HepG2 (cell line): ENCODE measurements around the gene PPP1R27. TPM values are rescaled to one million over a fixed set of nuclear protein-coding genes. Genes with fewer than 3 reads are reported as not detected.

Experiments
- ATF7-NPFF ChIP-seq: sonication (generic); formaldehyde crosslinking; IDR thresholded peaks from 2 replicates; pipeline ENCODE4 v1.8.1; 2023; ENCODE audit warnings: mild to moderate bottlenecking, low read depth, missing genetic modification reagents, moderate library complexity
- ELK4 ChIP-seq: sonication (generic); formaldehyde crosslinking; IDR thresholded peaks from 2 replicates; pipeline ENCODE4 v1.9.0; 2021; ENCODE audit warnings: missing genetic modification reagents, borderline replicate concordance
- HOXA3 ChIP-seq: sonication (generic); formaldehyde crosslinking; IDR thresholded peaks from 2 replicates; pipeline ENCODE4 v1.5.0; 2020; ENCODE audit warnings: missing genetic modification reagents
- KDM2A ChIP-seq: sonication (generic); formaldehyde crosslinking; IDR thresholded peaks from 2 replicates; pipeline ENCODE4 v1.4.0; 2020; ENCODE audit warnings: low read depth, missing genetic modification reagents, borderline replicate concordance
- MAX ChIP-seq: IDR thresholded peaks from 2 replicates; pipeline ENCODE4 v1.6.1; 2012; ENCODE audit warnings: inconsistent platforms
- NFE2L2 ChIP-seq: fragments of 150-350 bp; IDR thresholded peaks from 2 replicates; pipeline ENCODE4 v1.6.1; 2014; ENCODE audit warnings: low read length
- NR2F1 ChIP-seq, 2 experiments: fragments of 450-650 bp in 1 of 2; formaldehyde crosslinking in 1 of 2; IDR thresholded peaks; 2 replicates each; pipeline versions ENCODE4 v1.5.0 to v1.6.1; 2016 to 2020; ENCODE audit warnings: mild to moderate bottlenecking in 1 of 2, missing compliant biosample characterization in 1 of 2, missing genetic modification reagents in 1 of 2, moderate library complexity in 1 of 2
- SOX6 ChIP-seq, 2 experiments: fragments of 450-650 bp in 1 of 2; sonication (generic) in 1 of 2; formaldehyde crosslinking in 1 of 2; IDR thresholded peaks; 2 replicates each; pipeline versions ENCODE4 v1.4.0 to v1.6.1; 2017 to 2020; ENCODE audit warnings: antibody characterized with exemption in 1 of 2, mild to moderate bottlenecking in 1 of 2, missing genetic modification reagents in 1 of 2
- SPEN ChIP-seq: sonication (generic); formaldehyde crosslinking; IDR thresholded peaks from 2 replicates; pipeline ENCODE4 v1.5.1; 2020; ENCODE audit warnings: low read depth, mild to moderate bottlenecking, missing genetic modification reagents
- UBTF ChIP-seq: sonication (generic); formaldehyde crosslinking; IDR thresholded peaks from 2 replicates; pipeline ENCODE4 v1.4.0; 2020; ENCODE audit warnings: mild to moderate bottlenecking, missing genetic modification reagents
- ZBTB20 ChIP-seq: sonication (generic); formaldehyde crosslinking; IDR thresholded peaks from 2 replicates; pipeline ENCODE4 v1.8.1; 2023; ENCODE audit warnings: missing genetic modification reagents, low read depth, mild to moderate bottlenecking, borderline replicate concordance
- ZBTB43 ChIP-seq: sonication (generic); formaldehyde crosslinking; conservative IDR thresholded peaks from 2 replicates; pipeline ENCODE4 v1.4.0; 2020; ENCODE audit warnings: missing genetic modification reagents
- ZBTB44 ChIP-seq: sonication (generic); formaldehyde crosslinking; IDR thresholded peaks from 2 replicates; pipeline ENCODE4 v1.4.0; 2020; ENCODE audit warnings: missing genetic modification reagents
- ZIK1 ChIP-seq: sonication (generic); formaldehyde crosslinking; IDR thresholded peaks from 2 replicates; pipeline ENCODE4 v1.5.0; 2020; ENCODE audit warnings: mild to moderate bottlenecking, low read depth, missing genetic modification reagents, borderline replicate concordance
- ZNF263 ChIP-seq: sonication (generic); formaldehyde crosslinking; IDR thresholded peaks from 2 replicates; pipeline ENCODE4 v1.4.0; 2020; ENCODE audit warnings: missing genetic modification reagents
- ZNF335 ChIP-seq: sonication (generic); formaldehyde crosslinking; IDR thresholded peaks from 2 replicates; pipeline ENCODE4 v1.4.0; 2020; ENCODE audit warnings: missing genetic modification reagents
- ZNF709 ChIP-seq: sonication (generic); formaldehyde crosslinking; IDR thresholded peaks from 2 replicates; pipeline ENCODE4 v1.5.0; 2020; ENCODE audit warnings: mild to moderate bottlenecking, missing genetic modification reagents
- ZNF766 ChIP-seq: sonication (generic); formaldehyde crosslinking; IDR thresholded peaks from 2 replicates; pipeline ENCODE4 v1.5.0; 2020; ENCODE audit warnings: missing genetic modification reagents, borderline replicate concordance
- polyA plus RNA-seq, 8 experiments: library from polyadenylated mRNA; depleted of rRNA in 3 of 8; stranded (reverse) in 7 of 8; unstranded in 1 of 8; fragments of >200 nt; fragmentation: Illumina TruSeq in 4 of 8; extraction: Trizol in 4 of 8; gene quantifications; 2 replicates each; pipeline versions ENCODE4 v1.2.1 to v1.2.3, GENCODE V29; 2011 to 2016; ENCODE audit warnings: low read depth in 4 of 8, missing spikeins in 1 of 8, mixed read lengths in 1 of 8; ENCODE audit not compliant: insufficient read depth in 1 of 8
- total RNA-seq, 5 experiments: library from RNA; depleted of rRNA; stranded (reverse); fragments of >200 nt; fragmentation: Illumina TruSeq; extraction: Trizol; gene quantifications; 2 replicates each; pipeline ENCODE4 v1.2.3, GENCODE V29; 2016; ENCODE audit warnings: low read depth in 1 of 5

Gene PPP1R27
- total and polyA plus RNA-seq, 2 of the 13 experiments (the other 11 are each of a cell fraction or from before 2014, with no cell fraction given): 0.17 to 1.00 TPM

- TF ChIP-seq ZBTB43 (peak; percentile 45; the same call in 1 of the 2 replicates), SOX6 (IDR thresholded peaks at IDR 0.05) (no peak), SOX6 (CRISPR knock-in tag; IDR thresholded peaks at IDR 0.05) (no peak; the same call in 1 of the 2 replicates), NR2F1 (CRISPR knock-in tag; IDR thresholded peaks at IDR 0.05) (0 out of 4 replicates have a peak, but pooled peaks of 1 of the 2 experiments have one; percentile 14), NFE2L2 (no peak), ZIK1 (CRISPR knock-in tag) (0 out of 2 replicates have a peak, but pooled peaks have one; percentile 32), UBTF (CRISPR knock-in tag) (peak; percentile 11), ZNF263 (CRISPR knock-in tag) (0 out of 2 replicates have a peak, but pooled peaks have one; percentile 15), MAX (peak; percentile 38), ATF7-NPFF (CRISPR knock-in tag) (peak; percentile 74; the same call in 1 of the 2 replicates), ZNF709 (CRISPR knock-in tag) (peak; percentile 22; the same call in 1 of the 2 replicates), ELK4 (CRISPR knock-in tag) (no peak), SPEN (CRISPR knock-in tag) (peak; percentile 66; the same call in 1 of the 2 replicates), ZNF766 (CRISPR knock-in tag) (0 out of 2 replicates have a peak, but pooled peaks have one; percentile 55), KDM2A (CRISPR knock-in tag) (peak; percentile 76), HOXA3 (CRISPR knock-in tag) (peak; percentile 32; the same call in 1 of the 2 replicates), ZNF335 (CRISPR knock-in tag) (0 out of 2 replicates have a peak, but pooled peaks have one; percentile 29), ZBTB20 (0 out of 2 replicates have a peak, but pooled peaks have one; percentile 73), ZBTB44 (CRISPR knock-in tag) (no peak)
Measured at GRCh38 chr17:81870131-81870980, 35.5 kb upstream of the PPP1R27 start (continued).
